Right renal pelvis (tissue), 4 donors: ENCODE results near the gene ERP44. TPM values are rescaled to one million over a fixed set of nuclear protein-coding genes. Genes with fewer than 3 reads are reported as not detected.

Experiments
- DNase-seq, 4 donors: peaks; one replicate each; pipeline ENCODE4 v3.0.0-alpha.2; 2013; ENCODE audit warnings: low read depth in 4 of 4, low spot score in 3 of 4, missing footprints in 1 of 4
- polyA plus RNA-seq, 4 donors: library from polyadenylated mRNA; unstranded; fragments of 120-200 nt; gene quantifications; one replicate each; pipeline ENCODE4 v1.2.1, GENCODE V29; 2013; ENCODE audit not compliant: insufficient read length in 4 of 4

Gene ERP44
- polyA plus RNA-seq, 4 donors, result 35.7 to 44.2 (median 41.1) TPM

DNA sequence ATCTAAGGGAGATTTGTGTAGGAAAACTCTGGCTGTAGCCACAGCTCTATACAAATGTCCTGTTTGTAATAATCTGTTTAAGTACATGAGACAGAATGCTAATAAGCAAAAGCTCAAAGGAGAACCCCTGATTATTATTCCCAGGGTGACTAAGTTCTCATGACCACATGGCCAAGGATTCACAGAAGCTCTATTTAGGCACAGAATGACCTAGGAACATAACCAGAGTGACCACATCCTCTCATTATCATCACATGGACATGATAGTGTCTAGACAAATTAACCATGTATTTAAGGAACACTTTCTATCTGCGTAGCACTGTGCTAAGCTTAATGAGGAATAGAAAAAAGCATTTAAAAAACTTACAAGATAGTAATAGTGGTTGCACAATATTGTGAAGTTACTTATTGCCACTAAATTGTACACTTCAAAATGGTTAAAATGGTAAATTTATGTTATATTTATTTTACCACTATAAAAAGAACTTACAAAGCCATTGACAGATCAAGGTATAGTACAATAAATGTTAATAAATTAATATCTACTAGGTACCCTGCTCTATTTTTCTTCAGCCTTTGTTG is 136.0 kb downstream of the ERP44 start:
- DNase-seq, result no peak

DNA sequence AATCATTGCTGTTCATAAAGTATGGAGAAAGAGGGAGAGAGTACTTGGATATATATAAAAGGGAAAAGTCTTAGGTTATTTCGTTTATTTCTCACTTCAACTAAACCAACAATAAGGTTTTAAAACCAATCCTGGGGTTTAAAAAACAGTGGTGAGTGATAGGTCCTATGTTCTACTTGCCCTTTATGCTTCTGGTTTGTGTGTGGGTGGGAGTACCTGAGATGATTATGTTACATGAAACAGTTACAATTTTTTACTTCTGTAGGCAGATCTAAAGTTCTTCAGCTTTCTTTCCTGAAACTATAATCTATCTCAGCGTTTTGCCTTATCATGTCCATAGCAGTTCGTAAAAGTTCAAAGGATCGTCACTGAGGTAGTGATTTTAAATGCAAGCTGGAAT is 143.2 kb downstream of the ERP44 start:
- no peak for DNase-seq

GRCh38 chr9:99954819-99955218 is 144.0 kb downstream of the ERP44 start:
- DNase-seq, result no peak

- DNase-seq, result no peak
Observed at GRCh38 chr9:99953861-99954507, 144.8 kb downstream of the ERP44 start.

- DNase-seq, result no peak
Observed at GRCh38 chr9:99948896-99949295, 149.9 kb downstream of the ERP44 start.

DNA sequence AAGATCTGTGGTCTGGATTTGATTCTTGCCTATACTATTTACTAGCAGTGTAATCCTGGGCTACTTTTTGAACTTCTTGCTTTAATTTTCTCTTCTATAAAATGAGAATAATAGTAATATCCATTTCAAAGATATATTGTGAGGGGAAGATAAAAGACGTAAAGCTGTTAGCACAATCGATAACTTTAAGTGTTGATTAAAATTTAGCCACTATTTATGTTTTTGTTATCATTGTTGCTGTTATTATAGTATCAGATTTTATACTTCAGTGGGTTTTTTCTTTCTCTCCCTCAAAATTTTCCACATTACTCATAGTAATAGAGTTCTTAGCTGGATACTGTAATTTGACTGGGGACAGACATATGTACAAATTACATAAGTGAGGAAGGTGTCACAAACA is 150.3 kb downstream of the ERP44 start:
- DNase-seq, result no peak

GRCh38 chr9:99947395-99947794 is 151.4 kb downstream of the ERP44 start:
- DNase-seq, result no peak

- no peak for DNase-seq
Observed at GRCh38 chr9:99936947-99937587, 161.7 kb downstream of the ERP44 start.

- no peak for DNase-seq
Observed at GRCh38 chr9:99931155-99931840, 167.5 kb downstream of the ERP44 start.

DNA sequence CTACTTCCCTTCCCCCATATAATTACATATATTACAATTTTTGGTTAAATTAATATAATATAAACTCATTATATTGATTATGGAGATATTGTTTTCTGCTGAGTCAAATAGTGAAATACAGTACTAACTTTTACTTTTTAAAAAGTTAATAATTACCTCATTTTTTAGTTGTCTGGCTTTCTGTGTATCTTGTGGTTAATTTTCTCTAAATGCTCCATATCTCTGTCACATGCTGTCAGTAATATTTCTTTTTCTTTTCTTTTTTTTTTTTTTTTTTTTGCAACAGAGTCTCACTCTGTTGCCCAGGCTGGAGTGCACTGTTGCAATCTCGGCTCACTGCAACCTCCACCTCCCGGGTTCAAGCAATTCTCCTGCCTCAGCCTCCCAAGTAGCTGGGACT is 169.1 kb downstream of the ERP44 start:
- DNase-seq, result no peak

Other genes with a start within 250 kb of the ERP44 start
- 10 to 100 TPM; 25.2 to 31.4 (median 29.4) TPM for gene STX17, start 192.3 kb downstream of the ERP44 start, polyA plus RNA-seq
- 10 to 100 TPM; 14.8 to 22.4 (median 16.5) TPM for gene INVS, start 243 bp upstream of the ERP44 start, polyA plus RNA-seq